MCF 10A (cell line): ENCODE data around the gene ARHGAP42. TPM values are rescaled to one million over a fixed set of nuclear protein-coding genes. Genes with fewer than 3 reads are reported as not detected.
"Not testable (repeated sequence)": the region's sequence is repeated elsewhere in the genome, so short reads cannot be mapped to it uniquely, and the experiment has no call there.

Experiments used
- BruUV-seq: library from RNA; stranded (reverse); fragments of 400-500 nt; replicated peaks from 2 replicates; lab custom pipeline; 2021; lab: Mats Ljungman, UMichigan
- CTCF ChIA-PET: fragments of 300-600 bp; sonication (Branson Sonifier 250); formaldehyde crosslinking; extraction: SDS; loops from one replicate; lab custom pipeline; 2021; ENCODE audit warnings: antibody characterized with exemption, inconsistent platforms; lab: Yijun Ruan, JAX
- POLR2A ChIA-PET: fragments of 300-600, 350-650 bp; sonication (Branson Sonifier 250); formaldehyde crosslinking; extraction: SDS; loops from one replicate; lab custom pipeline; 2020; ENCODE audit warnings: antibody characterized with exemption, inconsistent platforms; lab: Yijun Ruan, JAX
- DNase-seq: peaks from one replicate; pipeline ENCODE4 v3.0.0-alpha.2; 2018; ENCODE audit not compliant: unreplicated experiment
- H3K27ac Mint-ChIP-seq: one replicate; pipeline ENCODE4 v1.8.0; 2022; ENCODE audit warnings: mild to moderate bottlenecking, low read depth, mixed read lengths; ENCODE audit not compliant: unreplicated experiment
- H3K27me3 Mint-ChIP-seq: one replicate; pipeline ENCODE4 v1.8.0; 2022; ENCODE audit warnings: mixed read lengths; ENCODE audit not compliant: insufficient read depth, unreplicated experiment
- H3K36me3 Mint-ChIP-seq: one replicate; pipeline ENCODE4 v1.8.0; 2022; ENCODE audit warnings: mild to moderate bottlenecking, moderate library complexity, mixed read lengths; ENCODE audit not compliant: insufficient read depth, unreplicated experiment
- H3K4me1 Mint-ChIP-seq: one replicate; pipeline ENCODE4 v1.8.0; 2022; ENCODE audit warnings: mixed read lengths; ENCODE audit not compliant: insufficient read depth, unreplicated experiment
- H3K4me3 Mint-ChIP-seq: one replicate; pipeline ENCODE4 v1.8.0; 2022; ENCODE audit warnings: mild to moderate bottlenecking, moderate library complexity, mixed read lengths; ENCODE audit not compliant: unreplicated experiment
- H3K9me3 Mint-ChIP-seq: one replicate; pipeline ENCODE4 v1.8.0; 2022; ENCODE audit warnings: mixed read lengths; ENCODE audit not compliant: unreplicated experiment
- CTCF ChIP-seq: fragments of 200-600 bp; IDR thresholded peaks from one replicate; pipeline ENCODE4 v1.8.0; 2022; ENCODE audit warnings: antibody characterized with exemption, mild to moderate bottlenecking; ENCODE audit not compliant: unreplicated experiment
- intact Hi-C: fragments of 100-400 bp; cut with micrococcal nuclease; formaldehyde crosslinking; loops from 2 replicates; pipeline ENCODE4 v1.14.1; 2022
- total RNA-seq: library from RNA; stranded (reverse); gene quantifications from 2 replicates; pipeline ENCODE4 v1.2.3, GENCODE V29; 2022

Gene ARHGAP42
- total RNA-seq, 1 experiment from 2014 or later = 2.5 TPM

DNA sequence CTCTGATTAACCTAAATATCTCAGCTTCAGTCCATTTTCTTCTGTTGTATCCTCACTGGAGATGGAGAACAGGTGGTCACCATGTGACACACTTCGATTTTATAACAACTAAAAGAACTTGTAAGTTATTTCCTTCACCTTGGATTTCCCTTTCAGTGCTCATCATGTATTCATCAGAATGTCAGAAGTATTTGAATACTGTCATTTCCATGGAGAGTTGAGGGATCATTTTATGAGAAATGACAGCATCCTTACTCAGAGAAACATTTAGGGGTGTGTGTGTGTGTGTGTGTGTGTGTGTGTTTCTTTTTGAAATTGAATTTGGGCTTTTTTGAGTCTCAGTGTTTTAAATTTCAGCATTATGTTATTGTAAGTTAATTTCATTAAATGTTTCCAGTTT lies 205.8 kb downstream of the ARHGAP42 start:
- Mint-ChIP-seq H3K27ac (no peak overlapping the region), H3K4me3 (no peak overlapping the region), H3K4me1 (no peaks in the 10 kb centered on the region), H3K9me3 (no peaks in the 10 kb centered on the region), H3K27me3 (no peaks in the 10 kb centered on the region), H3K36me3 (no peaks in the 10 kb centered on the region)
- intact Hi-C loops = no loop called here
- BruUV-seq = no TSS peak
- DNase-seq = no peak
- TF ChIP-seq CTCF = no peak
- ChIA-PET CTCF (no interaction called here), POLR2A (no interaction called here)

DNA sequence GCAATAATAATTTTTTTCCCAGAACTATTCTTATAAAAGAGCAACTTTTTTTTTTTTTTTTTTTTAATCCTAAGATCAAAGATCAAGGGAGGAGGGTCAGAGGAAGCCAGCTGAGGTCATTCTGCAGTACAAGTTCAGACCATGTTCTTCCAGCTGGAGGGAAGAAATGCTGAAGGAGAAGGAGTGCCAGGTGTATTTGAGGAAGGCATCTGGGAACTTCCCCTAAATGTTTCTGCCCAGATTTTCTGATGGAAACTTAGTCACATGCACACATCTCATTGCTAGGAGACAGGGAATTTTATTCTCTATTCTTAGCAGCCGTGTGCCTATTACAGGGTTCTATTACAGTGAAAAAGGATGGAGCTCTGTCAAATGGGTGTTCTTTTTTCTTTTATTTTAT lies 208.4 kb downstream of the ARHGAP42 start:
- Mint-ChIP-seq H3K9me3 (no peaks in the 10 kb centered on the region), H3K4me3 (no peak overlapping the region), H3K36me3 (no peaks in the 10 kb centered on the region), H3K27ac (no peak overlapping the region), H3K27me3 (no peaks in the 10 kb centered on the region), H3K4me1 (no peaks in the 10 kb centered on the region)
- intact Hi-C loops = no loop called here
- ChIA-PET POLR2A (interaction anchor here (0.6 kb wide), 1 partner anchor 13 kb away, joined by 3 read pairs; no protein-coding TSS in a partner anchor), CTCF (no interaction called here)
- DNase-seq = no peak
- BruUV-seq = no TSS peak
- TF ChIP-seq CTCF = no peak

DNA sequence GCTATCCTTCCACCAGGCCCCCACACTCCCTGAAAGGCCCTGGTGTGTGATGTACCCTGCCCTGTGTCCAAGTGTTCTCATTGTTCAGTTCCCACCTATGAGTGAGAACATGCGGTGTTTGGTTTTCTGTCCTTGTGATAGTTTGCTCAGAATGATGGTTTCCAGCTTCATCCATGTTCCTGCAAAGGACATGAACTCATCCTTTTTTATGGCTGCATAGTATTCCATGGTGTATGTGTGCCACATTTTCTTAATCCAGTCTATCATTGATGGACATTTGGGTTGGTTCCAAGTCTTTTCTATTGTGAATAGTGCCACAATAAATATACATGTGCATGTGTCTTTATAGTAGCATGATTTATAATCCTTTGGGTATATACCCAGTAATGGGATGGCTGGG lies 208.9 kb downstream of the ARHGAP42 start:
- H3K36me3 Mint-ChIP-seq, H3K27ac Mint-ChIP-seq, H3K4me3 Mint-ChIP-seq, DNase-seq, H3K4me1 Mint-ChIP-seq, POLR2A ChIA-PET, H3K27me3 Mint-ChIP-seq, intact Hi-C loops, CTCF ChIA-PET, H3K9me3 Mint-ChIP-seq, BruUV-seq: not testable (repeated sequence)

DNA sequence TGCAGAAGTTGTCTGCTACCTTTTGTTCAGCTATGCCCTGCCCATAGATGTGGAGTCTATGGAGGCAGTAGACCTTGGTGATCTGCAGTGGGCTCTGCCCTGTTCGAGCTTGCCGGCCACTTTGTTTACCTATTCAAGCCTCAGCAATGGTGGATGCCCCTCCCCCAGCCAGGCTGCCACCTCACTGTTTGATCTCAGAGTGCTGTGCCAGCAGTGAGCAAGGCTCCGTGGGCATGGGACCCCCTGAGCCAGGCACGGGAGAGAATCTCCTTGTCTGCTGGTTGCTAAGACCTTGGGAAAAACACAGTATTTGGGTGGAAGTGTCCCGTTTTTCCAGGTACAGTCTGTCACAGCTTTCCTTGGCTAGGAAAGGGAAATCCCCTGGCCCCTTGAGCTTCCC lies 214.4 kb downstream of the ARHGAP42 start:
- not testable (repeated sequence) for BruUV-seq

GRCh38 chr11:100902454-100903141 lies 215.5 kb downstream of the ARHGAP42 start:
- no TSS peak for BruUV-seq
- Mint-ChIP-seq H3K36me3 (no peaks in the 10 kb centered on the region), H3K27me3 (no peaks in the 10 kb centered on the region), H3K4me3 (no peak overlapping the region), H3K9me3 (no peaks in the 10 kb centered on the region), H3K4me1 (no peaks in the 10 kb centered on the region), H3K27ac (no peak overlapping the region)
- TF ChIP-seq CTCF = no peak
- intact Hi-C loops = no loop called here
- ChIA-PET POLR2A (no interaction called here), CTCF (interaction anchor here (0.6 to 2.1 kb wide), 3 partner anchors 72 to 1728 kb away, joined by 3 to 5 read pairs (median 3); no protein-coding TSS in a partner anchor)
- DNase-seq = no peak

More for the DNA sequence above, 214.4 kb downstream of the ARHGAP42 start:
- H3K36me3 Mint-ChIP-seq, H3K9me3 Mint-ChIP-seq, H3K27me3 Mint-ChIP-seq, H3K4me1 Mint-ChIP-seq, H3K4me3 Mint-ChIP-seq, H3K27ac Mint-ChIP-seq, intact Hi-C loops, DNase-seq, POLR2A ChIA-PET: not testable (repeated sequence)
- CTCF ChIA-PET = interaction anchor here (0.6 kb wide), 1 partner anchor 222 kb away, joined by 4 read pairs; no protein-coding TSS in a partner anchor
